Activated CD8-positive, alpha-beta memory T cell treated with anti-CD3 and anti-CD28 coated beads, Interleukin-2, amount 50 U/mL, for 48 hours (primary cell): Measurements from ENCODE around the gene HPSE2.
"Not testable (repeated sequence)": the region's sequence is repeated elsewhere in the genome, so short reads cannot be mapped to it uniquely, and the experiment has no call there.

Experiments
- DNase-seq: peaks from one replicate; pipeline ENCODE4 v3.0.0-alpha.2; 2020

The HPSE2 gene

DNA sequence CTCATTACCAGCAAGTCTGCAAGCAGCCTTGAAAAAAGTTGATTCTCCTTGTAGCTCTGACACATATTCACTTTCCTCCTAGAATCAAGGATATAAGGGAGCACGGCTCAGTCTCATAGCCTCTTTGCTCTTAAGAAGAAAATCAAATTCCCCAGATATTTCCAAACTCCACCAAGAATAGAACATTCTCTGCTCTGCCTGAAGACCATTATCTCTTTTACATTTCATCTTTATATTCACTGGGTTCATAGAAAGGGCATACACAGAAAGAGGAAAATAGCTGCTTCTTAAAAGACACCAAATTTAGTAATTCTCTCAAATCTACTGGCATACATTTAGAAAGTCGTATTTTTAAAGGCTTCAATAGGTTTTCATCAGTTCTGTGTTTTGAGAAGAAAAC lies 92.0 kb downstream of the HPSE2 start:
- DNase-seq = no peak

DNA sequence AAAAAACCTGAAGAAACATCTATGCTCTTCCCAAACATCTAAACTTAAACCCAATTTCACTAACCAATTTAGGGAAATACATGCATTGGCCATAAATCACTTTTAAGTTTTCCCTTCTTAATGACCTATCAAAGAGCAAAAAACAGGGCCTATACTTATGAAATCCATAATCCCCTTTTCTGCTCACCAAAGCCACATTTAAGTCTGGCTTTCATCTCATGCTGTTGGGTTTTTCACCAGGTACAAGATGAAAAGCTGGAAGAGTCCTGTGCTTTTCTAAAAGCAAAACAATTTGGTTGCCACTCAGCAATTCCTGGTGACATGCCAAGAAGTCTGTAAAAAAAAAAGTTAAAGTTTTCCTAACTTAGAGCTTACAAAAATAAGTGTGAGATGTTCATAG lies 92.6 kb downstream of the HPSE2 start:
- no peak for DNase-seq

GRCh38 chr10:99132897-99133296 lies 102.8 kb downstream of the HPSE2 start:
- DNase-seq = not testable (repeated sequence)

DNA sequence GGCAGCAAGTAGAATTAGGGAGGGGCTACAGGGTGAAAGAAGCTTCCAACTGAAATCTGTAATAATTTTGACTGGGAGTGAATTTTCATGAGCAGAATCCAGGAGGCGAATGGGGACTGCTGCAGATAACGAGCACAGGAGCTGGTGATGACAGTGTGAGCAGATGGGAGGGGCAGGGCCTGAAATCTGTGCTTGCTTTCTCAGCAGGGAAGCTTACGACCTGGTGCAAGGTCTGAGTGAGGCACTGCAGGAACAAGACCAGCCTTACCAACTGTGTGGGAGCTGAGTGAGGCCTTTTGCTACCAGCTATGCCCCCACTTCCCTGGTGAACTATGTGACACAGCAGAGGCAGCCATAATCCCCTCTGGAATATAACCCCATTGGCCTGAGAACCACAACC lies 109.8 kb downstream of the HPSE2 start:
- DNase-seq = no peak

- no peak for DNase-seq
Observed at GRCh38 chr10:99124376-99124775, 111.3 kb downstream of the HPSE2 start.

GRCh38 chr10:99123851-99124250 lies 111.8 kb downstream of the HPSE2 start:
- no peak for DNase-seq

DNA sequence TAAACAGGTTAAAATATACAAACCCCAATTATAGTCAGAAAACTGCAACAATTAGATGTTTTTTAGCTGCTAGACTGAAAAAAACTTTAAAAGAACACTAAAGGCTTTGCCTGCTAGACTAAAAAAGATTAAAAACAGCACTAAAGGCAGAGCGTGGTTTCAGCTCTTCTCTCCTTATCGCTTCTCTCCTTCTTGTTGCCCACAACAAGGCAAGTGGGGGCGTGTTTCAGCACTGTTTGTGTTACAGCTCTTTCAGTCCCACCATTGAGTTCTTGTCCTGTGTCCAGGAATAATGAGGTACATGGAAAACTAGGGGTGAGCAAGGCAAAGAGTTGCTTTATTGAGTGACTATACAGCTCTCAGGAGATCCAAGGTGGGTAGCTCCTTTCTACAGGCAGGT lies 112.3 kb downstream of the HPSE2 start:
- DNase-seq = no peak

- DNase-seq = no peak
Observed at GRCh38 chr10:99119258-99119748, 116.3 kb downstream of the HPSE2 start.

DNA sequence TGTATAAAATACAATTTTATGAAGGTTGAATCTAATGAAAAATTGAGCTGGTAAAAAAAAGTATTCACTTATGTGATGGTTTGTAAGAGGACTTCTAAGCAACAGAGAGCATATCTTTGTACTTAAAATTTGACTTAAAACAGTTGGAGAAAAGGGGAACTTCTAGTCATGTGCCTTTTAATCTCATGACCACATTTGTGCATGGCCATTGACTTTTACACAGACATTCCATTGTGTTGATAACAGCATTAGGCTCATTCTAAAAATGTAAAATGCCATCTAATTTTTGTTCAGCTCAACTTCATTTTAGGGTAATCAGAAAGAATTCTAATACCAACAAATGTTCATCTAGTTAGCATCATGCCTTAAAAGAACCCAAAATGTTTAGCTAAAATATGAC lies 119.9 kb downstream of the HPSE2 start:
- no peak for DNase-seq

GRCh38 chr10:99085358-99085757 lies 150.3 kb downstream of the HPSE2 start:
- no peak for DNase-seq

DNA sequence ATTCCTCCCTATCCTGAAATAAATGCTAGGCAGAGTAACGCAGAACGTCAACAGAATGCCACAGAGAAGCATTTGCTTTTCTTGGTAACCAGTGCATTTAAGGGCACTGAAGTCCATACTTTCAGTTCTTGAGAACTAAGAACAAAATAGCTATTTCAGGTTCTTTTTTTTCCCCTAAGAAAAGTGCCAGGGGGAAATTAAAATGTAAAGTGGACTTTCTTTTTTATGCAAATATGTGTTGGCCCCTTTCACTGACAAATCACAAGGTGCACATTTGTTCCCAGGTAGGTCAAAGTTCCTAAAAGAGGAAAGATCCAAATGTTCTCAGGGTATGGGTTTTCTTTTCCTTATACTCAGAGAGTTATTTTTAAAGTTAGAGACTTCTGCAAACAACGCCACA lies 151.5 kb downstream of the HPSE2 start:
- no peak for DNase-seq

DNA sequence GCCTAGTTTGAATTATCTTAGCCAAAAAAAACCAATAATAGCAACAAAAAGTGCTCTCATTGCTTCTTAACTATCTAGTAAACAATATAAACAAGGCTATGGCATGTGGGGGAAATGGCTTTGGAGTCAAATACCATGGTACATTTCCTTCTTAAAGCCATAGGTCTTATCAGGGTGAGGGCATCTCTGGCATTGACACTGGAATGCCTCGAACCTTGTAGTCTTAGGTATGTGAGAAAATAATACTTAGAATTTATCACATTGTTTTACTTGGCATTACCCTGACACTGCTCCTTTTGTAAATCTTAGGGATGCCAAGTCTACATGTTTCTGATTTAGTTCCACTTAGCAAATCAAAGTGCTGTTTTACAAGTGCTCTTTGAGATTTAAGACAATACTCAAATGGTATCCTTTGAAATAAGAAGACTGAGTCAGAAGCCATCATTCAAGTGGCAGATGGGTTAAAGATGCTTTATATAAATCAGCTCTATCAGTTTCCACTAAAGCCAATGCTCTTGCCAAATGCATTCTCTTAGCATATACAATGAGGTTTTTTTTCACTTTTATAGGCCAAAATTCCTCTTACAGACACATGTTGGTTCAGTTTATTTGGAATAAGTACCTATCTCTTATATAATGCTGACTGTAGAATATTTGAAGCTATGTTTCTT lies 155.2 kb downstream of the HPSE2 start:
- DNase-seq = no peak

DNA sequence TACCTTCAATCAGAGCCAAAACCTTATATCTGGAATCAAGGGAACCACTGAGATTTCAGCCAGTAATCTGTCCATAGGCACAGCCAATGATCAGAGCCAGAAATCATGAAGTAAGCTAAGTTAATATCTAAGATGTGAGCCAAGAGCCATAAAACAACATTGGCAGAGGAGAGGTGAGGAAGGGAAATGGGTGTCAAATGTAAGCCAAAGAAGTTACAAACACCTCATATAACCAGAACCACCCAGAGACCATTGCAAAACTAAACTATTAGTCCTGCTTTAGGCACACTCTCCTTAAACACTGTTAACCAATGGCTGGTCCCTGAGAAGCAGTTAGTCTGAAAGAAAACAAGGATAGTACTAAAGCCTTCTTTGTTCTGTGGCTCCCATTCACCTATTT lies 173.1 kb downstream of the HPSE2 start:
- no peak for DNase-seq

- DNase-seq = no peak
Observed at GRCh38 chr10:99058762-99059161, 176.9 kb downstream of the HPSE2 start.

GRCh38 chr10:99057936-99058690 lies 177.5 kb downstream of the HPSE2 start:
- DNase-seq = no peak

- DNase-seq = no peak
Observed at GRCh38 chr10:99045671-99046070, 190.0 kb downstream of the HPSE2 start.

DNA sequence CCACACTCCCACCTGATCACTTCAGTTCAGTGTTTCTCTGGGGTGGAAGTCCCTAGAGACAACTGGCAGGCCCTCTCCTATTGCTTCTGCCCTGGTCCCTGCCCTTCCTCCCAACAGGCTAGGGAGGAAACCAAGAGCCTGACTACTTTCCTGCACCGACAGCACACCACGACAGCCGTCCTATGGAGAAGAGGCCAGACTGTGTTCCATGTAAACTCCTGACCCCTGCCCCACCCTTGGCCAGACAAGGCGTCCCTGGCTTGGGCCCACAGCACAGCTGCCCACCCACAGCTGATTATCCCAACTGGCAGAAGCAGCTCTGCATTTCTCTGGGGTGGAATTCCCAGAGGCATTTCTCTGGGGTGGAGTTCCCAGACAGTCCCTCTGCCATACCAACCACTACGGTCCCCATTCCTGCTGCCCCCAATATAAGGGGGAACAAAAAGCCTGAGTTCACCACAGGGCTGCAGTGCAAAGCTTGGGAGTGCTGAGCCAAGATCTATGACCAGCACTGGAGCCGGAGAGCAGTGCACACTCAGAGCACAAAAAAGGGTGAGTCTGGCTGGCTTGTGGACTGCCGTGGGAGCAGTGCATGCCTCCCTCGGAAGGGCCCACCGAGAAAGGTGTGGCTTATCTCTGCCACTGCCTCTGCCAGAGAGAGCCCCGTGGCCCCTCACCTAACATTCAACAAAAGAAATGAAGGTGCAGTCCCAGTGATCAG lies 193.4 kb downstream of the HPSE2 start:
- no peak for DNase-seq

GRCh38 chr10:99041468-99041867 lies 194.2 kb downstream of the HPSE2 start:
- DNase-seq = no peak

DNA sequence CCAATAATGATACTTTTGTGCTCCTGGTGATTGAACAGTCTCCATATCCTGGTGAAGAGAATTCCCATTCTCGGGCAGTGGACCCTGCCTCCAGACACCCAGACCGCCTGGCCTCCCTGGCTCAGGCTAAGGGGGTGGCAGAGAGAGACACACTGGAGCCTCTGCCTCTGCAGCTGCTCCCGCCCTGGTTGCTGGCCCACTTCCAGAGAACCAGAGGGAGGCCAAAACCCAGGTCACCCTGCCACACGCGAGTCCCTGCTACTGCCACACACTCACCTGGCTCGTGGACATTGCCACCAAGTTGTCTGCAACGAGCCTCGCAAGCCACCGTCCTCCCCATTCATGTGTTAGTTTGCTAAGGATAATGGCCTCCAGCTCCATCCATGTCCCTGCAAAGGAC lies 221.8 kb downstream of the HPSE2 start:
- no peak for DNase-seq

GRCh38 chr10:99010286-99010685 lies 225.4 kb downstream of the HPSE2 start:
- DNase-seq = no peak

DNA sequence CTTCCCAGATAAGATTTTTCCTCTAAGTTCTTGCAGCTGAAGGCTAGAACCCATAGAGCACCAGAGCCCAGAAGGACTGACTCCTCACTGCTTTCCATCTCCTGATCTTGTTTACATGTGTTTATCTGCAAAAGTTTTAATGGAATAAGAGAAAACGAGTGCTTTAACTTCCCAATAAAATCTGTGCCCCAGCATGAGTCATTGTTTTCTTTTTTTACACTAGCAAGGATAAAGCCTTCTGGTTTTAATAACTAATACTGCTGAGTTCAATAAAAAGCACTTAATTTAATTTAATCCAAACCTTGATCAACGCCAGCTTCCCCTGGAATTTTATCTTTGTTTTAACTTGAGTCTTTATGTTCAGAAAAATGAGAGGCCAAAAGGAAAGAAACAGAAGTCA lies 227.6 kb downstream of the HPSE2 start:
- no peak for DNase-seq

GRCh38 chr10:99007457-99007856 lies 228.2 kb downstream of the HPSE2 start:
- no peak for DNase-seq

DNA sequence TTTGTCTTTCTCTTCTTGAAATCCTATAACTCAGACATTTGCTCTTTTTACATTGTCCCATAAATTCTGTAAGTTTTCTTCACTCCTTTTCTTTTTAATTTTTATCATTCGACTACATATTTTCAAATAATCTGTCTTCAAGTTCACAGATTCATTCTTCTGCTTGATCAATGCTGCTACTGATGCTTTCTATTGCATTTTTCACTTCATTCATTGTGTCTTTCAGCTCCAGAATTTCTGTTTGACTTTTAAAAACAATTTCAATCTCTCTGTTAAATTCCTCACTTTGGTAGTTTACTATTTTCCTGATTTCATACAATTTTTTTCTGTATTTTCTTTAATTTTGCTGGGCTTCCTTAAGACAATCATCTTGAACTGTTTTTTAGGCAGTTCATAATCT lies 230.4 kb downstream of the HPSE2 start:
- no peak for DNase-seq

- no peak for DNase-seq
Observed at GRCh38 chr10:99004738-99005137, 230.9 kb downstream of the HPSE2 start.
